ENCODE measurements around the gene IRS2. TPM values are rescaled to one million over a fixed set of nuclear protein-coding genes. Genes with fewer than 3 reads are reported as not detected.
A peak's percentile ranks its signal among the peaks of the same experiment; 100 is the strongest.

IRS2 gene
- total and polyA plus RNA-seq, 7 experiments from 2014 or later, result 2.7 to 94.9 (median 26.1) TPM

DNA sequence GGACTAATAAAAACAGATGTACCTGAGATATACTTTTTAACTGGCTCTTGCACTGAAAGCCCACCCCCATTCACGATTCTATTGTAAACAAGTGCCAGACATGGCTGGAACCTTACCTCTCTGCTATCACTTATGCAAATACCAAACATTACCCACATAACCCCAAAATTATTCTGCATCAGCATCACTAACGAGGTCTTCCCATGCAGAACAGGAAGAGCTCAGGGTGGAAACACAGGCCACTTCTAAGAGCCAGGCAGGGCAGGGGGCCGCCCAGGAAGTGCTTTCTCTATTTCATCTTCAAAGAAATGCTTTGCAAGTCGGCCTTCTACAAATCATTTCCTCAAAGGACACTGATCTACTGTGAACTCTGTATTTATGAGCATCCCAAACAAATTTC, 7.3 kb downstream of the IRS2 start:
- ATAC-seq (peak; percentile 78), DNase-seq (peak in 8 of 9 donors; percentile 30 to 87 (median 80))
- H3K36me3 ChIP-seq (ENCODE audit: control insufficient read depth in 2 of 3, insufficient read depth in 3 of 3, low read length in 3 of 3), result peaks cover 0 to 11% (median 3%) of the 10 kb centered on the region in 3 experiments
- ChIA-PET CTCF (interaction anchor here (1.2 kb wide), 1 partner anchor 14 kb away, joined by 6 read pairs; no protein-coding TSS in a partner anchor), POLR2A (interaction anchor here (2.2 kb wide), 1 partner anchor 11 kb away, joined by 12 read pairs; no protein-coding TSS in a partner anchor)
- peak overlapping the region; percentile 70 to 89 (median 77) for H3K4me3 Mint-ChIP-seq
- peak overlapping the region; percentile 27 to 87 (median 71) for H3K27ac Mint-ChIP-seq
- no peak overlapping the region for H3K27ac ChIP-seq (ENCODE audit: low read depth, low read length)
- intact Hi-C loops (cut with micrococcal nuclease), result loop anchor here (1.0 to 5.0 kb wide), 4 partner anchors 8 to 82 kb away; no protein-coding TSS in a partner anchor
- H3K27me3 ChIP-seq (ENCODE audit: control insufficient read depth in 2 of 2, insufficient read depth in 2 of 2, low read length in 2 of 2), result no peaks in the 10 kb centered on the region
- no peaks in the 10 kb centered on the region for H3K27me3 Mint-ChIP-seq
- H3K9me3 ChIP-seq (ENCODE audit: control insufficient read depth in 2 of 3, low read length in 3 of 3), result no peaks in the 10 kb centered on the region
- H3K4me3 ChIP-seq (ENCODE audit: low read length), result peak overlapping the region; percentile 11
- H3K4me1 Mint-ChIP-seq, result peaks cover 42 to 66% (median 57%) of the 10 kb centered on the region in 7 donors
- H3K9me3 Mint-ChIP-seq, result peaks cover 0 to 2% (median 0%) of the 10 kb centered on the region in 11 donors
- H3K4me1 ChIP-seq (ENCODE audit: control insufficient read depth in 2 of 2, insufficient read depth in 2 of 2, low read length in 2 of 2), result peaks cover 28 to 45% of the 10 kb centered on the region in 2 donors
- H3K36me3 Mint-ChIP-seq, result peaks cover 0 to 5% (median 1%) of the 10 kb centered on the region in 5 donors

GRCh38 chr13:109778102-109778542, 8.3 kb downstream of the IRS2 start:
- Mint-ChIP-seq H3K9me3 (peaks cover 0 to 2% (median 0%) of the 10 kb centered on the region in 11 donors), H3K36me3 (peaks cover 0 to 13% (median 5%) of the 10 kb centered on the region in 5 donors), H3K4me1 (peaks cover 42 to 75% (median 66%) of the 10 kb centered on the region in 7 donors), H3K27ac (peak overlapping the region; percentile 14 to 77 (median 62)), H3K4me3 (peak overlapping the region in 9 of 10 donors; percentile 46 to 89 (median 76)), H3K27me3 (no peaks in the 10 kb centered on the region)
- Histone ChIP-seq H3K27ac (ENCODE audit: low read depth, low read length) (no peak overlapping the region), H3K9me3 (ENCODE audit: control insufficient read depth in 2 of 3, low read length in 3 of 3) (no peaks in the 10 kb centered on the region), H3K36me3 (ENCODE audit: control insufficient read depth in 2 of 3, insufficient read depth in 3 of 3, low read length in 3 of 3) (peaks cover 0 to 11% (median 0%) of the 10 kb centered on the region in 3 experiments), H3K27me3 (ENCODE audit: control insufficient read depth in 2 of 2, insufficient read depth in 2 of 2, low read length in 2 of 2) (no peaks in the 10 kb centered on the region), H3K4me1 (ENCODE audit: control insufficient read depth in 2 of 2, insufficient read depth in 2 of 2, low read length in 2 of 2) (peaks cover 28 to 45% of the 10 kb centered on the region in 2 donors), H3K4me3 (ENCODE audit: low read length) (no peak overlapping the region)
- CTCF ChIA-PET, result no interaction called here
- intact Hi-C loops (cut with micrococcal nuclease), result loop anchor here (1.0 to 5.0 kb wide), 3 partner anchors 8 to 81 kb away; partner anchors contain the start of gene IRS2 (in 1 of the 2)
- POLR2A ChIA-PET, result no interaction called here
- no peak for DNase-seq
- no peak for ATAC-seq

DNA sequence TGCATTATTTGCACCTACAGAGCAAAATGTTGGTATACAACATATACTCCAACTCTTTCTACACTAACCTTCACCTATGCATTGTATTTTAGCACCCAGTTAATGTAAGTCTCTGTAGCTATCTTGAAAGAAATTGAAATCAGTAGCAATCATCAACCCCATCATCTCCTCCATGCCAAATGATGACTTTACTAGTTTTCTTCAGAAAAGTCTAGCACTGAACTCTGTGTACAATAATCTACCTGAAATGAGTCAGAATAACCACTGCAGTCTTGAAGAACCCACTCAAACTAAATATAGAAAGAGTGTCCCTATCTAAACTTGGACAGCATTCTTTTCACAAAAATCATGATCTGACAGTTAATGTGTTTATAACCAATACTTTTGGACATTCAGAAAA, 9.8 kb downstream of the IRS2 start:
- Mint-ChIP-seq H3K4me3 (no peak overlapping the region), H3K4me1 (peaks cover 42 to 73% (median 65%) of the 10 kb centered on the region in 7 donors), H3K27me3 (no peaks in the 10 kb centered on the region), H3K36me3 (peaks cover 0 to 16% (median 5%) of the 10 kb centered on the region in 5 donors), H3K9me3 (peaks cover 0 to 1% (median 0%) of the 10 kb centered on the region in 11 donors), H3K27ac (peak overlapping the region in 2 of 9 donors; percentile 16 to 25)
- peaks cover 28 to 42% of the 10 kb centered on the region in 2 donors for H3K4me1 ChIP-seq (ENCODE audit: control insufficient read depth in 2 of 2, insufficient read depth in 2 of 2, low read length in 2 of 2)
- no peaks in the 10 kb centered on the region for H3K27me3 ChIP-seq (ENCODE audit: control insufficient read depth in 2 of 2, insufficient read depth in 2 of 2, low read length in 2 of 2)
- H3K27ac ChIP-seq (ENCODE audit: low read depth, low read length), result no peak overlapping the region
- intact Hi-C loops (cut with micrococcal nuclease), result loop anchor here in 1 of 2 donors (5.0 kb wide), 1 partner anchor 79 kb away; no protein-coding TSS in a partner anchor
- ChIA-PET POLR2A (interaction anchor here (1.4 kb wide), 1 partner anchor 8 kb away, joined by 4 read pairs; no protein-coding TSS in a partner anchor), CTCF (no interaction called here)
- no peak for DNase-seq
- no peaks in the 10 kb centered on the region for H3K9me3 ChIP-seq (ENCODE audit: control insufficient read depth in 2 of 3, low read length in 3 of 3)
- H3K36me3 ChIP-seq (ENCODE audit: control insufficient read depth in 2 of 3, insufficient read depth in 3 of 3, low read length in 3 of 3), result peaks cover 0 to 3% (median 0%) of the 10 kb centered on the region in 3 experiments
- no peak overlapping the region for H3K4me3 ChIP-seq (ENCODE audit: low read length)
- ATAC-seq, result no peak

GRCh38 chr13:109773786-109774185, 12.6 kb downstream of the IRS2 start:
- H3K27me3 ChIP-seq (ENCODE audit: control insufficient read depth in 2 of 2, insufficient read depth in 2 of 2, low read length in 2 of 2), result no peaks in the 10 kb centered on the region
- Mint-ChIP-seq H3K36me3 (peaks cover 0 to 32% (median 27%) of the 10 kb centered on the region in 5 donors), H3K4me1 (peaks cover 19 to 71% (median 64%) of the 10 kb centered on the region in 7 donors), H3K27me3 (no peaks in the 10 kb centered on the region), H3K27ac (peak overlapping the region in 1 of 9 donors; percentile 9), H3K4me3 (no peak overlapping the region), H3K9me3 (peaks cover 0 to 1% (median 0%) of the 10 kb centered on the region in 11 donors)
- no peak overlapping the region for H3K27ac ChIP-seq (ENCODE audit: low read depth, low read length)
- H3K4me1 ChIP-seq (ENCODE audit: control insufficient read depth in 2 of 2, insufficient read depth in 2 of 2, low read length in 2 of 2), result peaks cover 11 to 18% of the 10 kb centered on the region in 2 donors
- H3K9me3 ChIP-seq (ENCODE audit: control insufficient read depth in 2 of 3, low read length in 3 of 3), result no peaks in the 10 kb centered on the region
- no peak for DNase-seq
- intact Hi-C loops (cut with micrococcal nuclease), result no loop called here
- ATAC-seq, result no peak
- no peak overlapping the region for H3K4me3 ChIP-seq (ENCODE audit: low read length)
- H3K36me3 ChIP-seq (ENCODE audit: control insufficient read depth in 2 of 3, insufficient read depth in 3 of 3, low read length in 3 of 3), result peaks cover 0 to 3% (median 0%) of the 10 kb centered on the region in 3 experiments
- CTCF ChIA-PET, result no interaction called here
- POLR2A ChIA-PET, result no interaction called here

DNA sequence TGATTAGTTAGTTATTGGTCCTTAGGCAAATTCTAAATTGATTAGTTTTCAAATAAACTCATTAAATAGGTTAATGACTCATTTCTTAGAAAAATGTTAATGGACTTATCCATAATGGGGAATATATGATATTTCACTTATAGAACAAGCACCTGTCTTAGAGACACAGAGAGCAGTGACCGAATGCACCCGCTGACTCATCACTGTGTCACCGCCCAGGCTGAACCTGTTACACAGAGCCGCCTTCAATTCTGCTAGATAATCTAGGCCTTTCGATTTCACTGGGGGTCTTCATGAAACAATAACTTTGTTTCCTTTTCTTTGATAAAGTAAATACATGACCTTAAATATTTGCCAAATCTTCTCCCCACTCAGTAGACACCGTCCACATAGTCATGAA, 13.1 kb downstream of the IRS2 start:
- ChIA-PET CTCF (no interaction called here), POLR2A (no interaction called here)
- DNase-seq, result no peak
- H3K36me3 Mint-ChIP-seq, result peaks cover 0 to 34% (median 27%) of the 10 kb centered on the region in 5 donors
- no peak overlapping the region for H3K27ac ChIP-seq (ENCODE audit: low read depth, low read length)
- peaks cover 0 to 1% (median 0%) of the 10 kb centered on the region in 11 donors for H3K9me3 Mint-ChIP-seq
- H3K4me1 Mint-ChIP-seq, result peaks cover 14 to 71% (median 59%) of the 10 kb centered on the region in 7 donors
- H3K27ac Mint-ChIP-seq, result peak overlapping the region in 1 of 9 donors; percentile 9
- no peak overlapping the region for H3K4me3 Mint-ChIP-seq
- intact Hi-C loops (cut with micrococcal nuclease), result no loop called here
- H3K36me3 ChIP-seq (ENCODE audit: control insufficient read depth in 2 of 3, insufficient read depth in 3 of 3, low read length in 3 of 3), result peaks cover 0 to 3% (median 0%) of the 10 kb centered on the region in 3 experiments
- H3K4me1 ChIP-seq (ENCODE audit: control insufficient read depth in 2 of 2, insufficient read depth in 2 of 2, low read length in 2 of 2), result peaks cover 10 to 13% of the 10 kb centered on the region in 2 donors
- no peaks in the 10 kb centered on the region for H3K27me3 Mint-ChIP-seq
- H3K4me3 ChIP-seq (ENCODE audit: low read length), result no peak overlapping the region
- no peaks in the 10 kb centered on the region for H3K27me3 ChIP-seq (ENCODE audit: control insufficient read depth in 2 of 2, insufficient read depth in 2 of 2, low read length in 2 of 2)
- no peak for ATAC-seq
- H3K9me3 ChIP-seq (ENCODE audit: control insufficient read depth in 2 of 3, low read length in 3 of 3), result no peaks in the 10 kb centered on the region

DNA sequence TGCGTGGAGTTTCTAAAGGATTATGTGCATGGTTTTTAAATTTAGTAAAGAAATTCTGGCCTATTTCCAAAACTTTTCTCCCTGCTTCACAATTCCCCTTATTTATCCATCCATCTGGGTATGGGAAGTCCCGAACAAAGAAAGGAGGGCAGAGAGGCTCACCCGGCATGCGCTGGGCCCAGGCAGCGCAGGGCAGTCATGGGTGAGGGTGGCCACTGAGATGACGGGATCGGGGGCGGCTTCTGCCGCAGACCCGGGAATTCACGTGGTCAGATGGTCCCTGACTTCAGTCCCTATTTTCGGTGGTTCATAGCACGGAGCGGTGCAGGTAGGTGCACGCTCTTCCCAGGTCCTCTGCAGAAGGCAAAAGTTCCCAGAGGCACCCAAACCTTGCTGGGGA, 14.5 kb downstream of the IRS2 start:
- H3K27ac ChIP-seq (ENCODE audit: low read depth, low read length), result no peak overlapping the region
- Mint-ChIP-seq H3K9me3 (peaks cover 0 to 1% (median 0%) of the 10 kb centered on the region in 11 donors), H3K4me3 (no peak overlapping the region), H3K36me3 (peaks cover 0 to 34% (median 27%) of the 10 kb centered on the region in 5 donors), H3K27ac (peak overlapping the region in 1 of 9 donors; percentile 59), H3K4me1 (peaks cover 5 to 63% (median 49%) of the 10 kb centered on the region in 7 donors), H3K27me3 (no peaks in the 10 kb centered on the region)
- intact Hi-C loops (cut with micrococcal nuclease), result no loop called here
- ATAC-seq, result no peak
- no peaks in the 10 kb centered on the region for H3K27me3 ChIP-seq (ENCODE audit: control insufficient read depth in 2 of 2, insufficient read depth in 2 of 2, low read length in 2 of 2)
- POLR2A ChIA-PET, result no interaction called here
- H3K4me1 ChIP-seq (ENCODE audit: control insufficient read depth in 2 of 2, insufficient read depth in 2 of 2, low read length in 2 of 2), result peaks cover 0 to 8% of the 10 kb centered on the region in 2 donors
- peaks cover 0 to 3% (median 0%) of the 10 kb centered on the region in 3 experiments for H3K36me3 ChIP-seq (ENCODE audit: control insufficient read depth in 2 of 3, insufficient read depth in 3 of 3, low read length in 3 of 3)
- H3K9me3 ChIP-seq (ENCODE audit: control insufficient read depth in 2 of 3, low read length in 3 of 3), result no peaks in the 10 kb centered on the region
- H3K4me3 ChIP-seq (ENCODE audit: low read length), result no peak overlapping the region
- no peak for DNase-seq
- CTCF ChIA-PET, result no interaction called here
